ENCODE results near the gene WDR35. TPM values are rescaled to one million over a fixed set of nuclear protein-coding genes. Genes with fewer than 3 reads are reported as not detected.

WDR35 gene
- total RNA-seq, 1 donor from 2014 or later = 6.4 TPM

DNA sequence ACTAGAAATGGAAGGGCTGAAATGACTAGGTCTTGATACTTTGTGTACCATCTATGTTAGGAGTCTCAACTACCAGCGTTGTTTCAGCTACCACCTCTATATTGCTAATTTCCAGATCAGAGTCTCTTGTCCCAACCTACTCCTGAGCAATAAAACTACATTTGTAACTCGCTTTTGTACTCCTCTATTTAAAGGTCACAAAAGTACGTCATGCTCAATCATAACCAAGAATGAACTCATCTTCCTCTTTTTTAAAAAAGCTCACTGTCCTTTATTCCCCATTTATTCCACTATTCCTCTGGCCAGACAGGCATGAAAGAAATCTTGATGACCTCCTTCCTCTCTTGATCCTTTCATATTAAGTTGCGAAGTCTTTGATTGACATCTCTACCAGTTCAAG, 33.8 kb upstream of the WDR35 start:
- Mint-ChIP-seq H3K27me3 (ENCODE audit: unreplicated experiment) (no peaks in the 10 kb centered on the region), H3K27ac (ENCODE audit: unreplicated experiment) (no peak overlapping the region), H3K4me1 (ENCODE audit: low read depth, unreplicated experiment) (no peaks in the 10 kb centered on the region), H3K4me3 (ENCODE audit: unreplicated experiment) (no peak overlapping the region), H3K36me3 (ENCODE audit: unreplicated experiment) (peaks cover 31% of the 10 kb centered on the region), H3K9me3 (ENCODE audit: unreplicated experiment) (peaks cover 3% of the 10 kb centered on the region)
- DNase-seq = no peak
- TF ChIP-seq, protein P1, sequence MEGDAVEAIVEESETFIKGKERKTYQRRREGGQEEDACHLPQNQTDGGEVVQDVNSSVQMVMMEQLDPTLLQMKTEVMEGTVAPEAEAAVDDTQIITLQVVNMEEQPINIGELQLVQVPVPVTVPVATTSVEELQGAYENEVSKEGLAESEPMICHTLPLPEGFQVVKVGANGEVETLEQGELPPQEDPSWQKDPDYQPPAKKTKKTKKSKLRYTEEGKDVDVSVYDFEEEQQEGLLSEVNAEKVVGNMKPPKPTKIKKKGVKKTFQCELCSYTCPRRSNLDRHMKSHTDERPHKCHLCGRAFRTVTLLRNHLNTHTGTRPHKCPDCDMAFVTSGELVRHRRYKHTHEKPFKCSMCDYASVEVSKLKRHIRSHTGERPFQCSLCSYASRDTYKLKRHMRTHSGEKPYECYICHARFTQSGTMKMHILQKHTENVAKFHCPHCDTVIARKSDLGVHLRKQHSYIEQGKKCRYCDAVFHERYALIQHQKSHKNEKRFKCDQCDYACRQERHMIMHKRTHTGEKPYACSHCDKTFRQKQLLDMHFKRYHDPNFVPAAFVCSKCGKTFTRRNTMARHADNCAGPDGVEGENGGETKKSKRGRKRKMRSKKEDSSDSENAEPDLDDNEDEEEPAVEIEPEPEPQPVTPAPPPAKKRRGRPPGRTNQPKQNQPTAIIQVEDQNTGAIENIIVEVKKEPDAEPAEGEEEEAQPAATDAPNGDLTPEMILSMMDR (IDR thresholded peaks at IDR 0.05; ENCODE audit: partially characterized antibody, unreplicated experiment) = no peak

DNA sequence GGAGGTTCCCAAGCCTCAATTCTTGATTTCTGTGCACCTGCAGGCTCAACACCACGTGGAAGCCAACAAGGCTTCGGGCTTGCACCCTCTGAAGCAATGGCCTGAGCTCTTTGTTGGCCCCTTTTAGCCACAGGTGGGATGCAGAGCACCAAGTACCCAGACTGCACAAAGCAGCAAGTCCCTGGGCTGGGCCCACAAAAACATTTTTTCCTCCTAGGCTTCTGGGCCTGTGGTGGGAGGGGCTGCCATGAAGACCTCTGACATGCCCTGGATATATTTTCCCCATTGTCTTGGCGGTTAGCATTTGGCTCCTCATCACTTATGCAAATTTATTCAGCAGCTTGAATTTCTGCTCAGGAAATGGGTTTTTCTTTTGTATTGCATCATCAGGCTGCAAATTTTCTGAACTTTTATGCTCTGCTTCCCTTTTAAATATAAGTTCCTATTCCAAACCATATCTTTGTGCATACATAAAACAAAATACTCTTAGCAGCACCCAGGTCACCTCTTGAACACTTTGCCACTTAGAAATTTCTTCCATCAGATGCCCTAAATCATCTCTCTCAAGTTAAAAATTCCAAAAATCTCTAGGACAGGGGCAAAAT, 31.6 kb upstream of the WDR35 start:
- Mint-ChIP-seq H3K36me3 (ENCODE audit: unreplicated experiment) (peaks cover 31% of the 10 kb centered on the region), H3K27me3 (ENCODE audit: unreplicated experiment) (no peaks in the 10 kb centered on the region), H3K9me3 (ENCODE audit: unreplicated experiment) (peaks cover 3% of the 10 kb centered on the region), H3K4me3 (ENCODE audit: unreplicated experiment) (no peak overlapping the region), H3K27ac (ENCODE audit: unreplicated experiment) (no peak overlapping the region), H3K4me1 (ENCODE audit: low read depth, unreplicated experiment) (no peaks in the 10 kb centered on the region)
- no peak for DNase-seq
- TF ChIP-seq, protein P1 (IDR thresholded peaks at IDR 0.05; ENCODE audit: partially characterized antibody, unreplicated experiment) = no peak

DNA sequence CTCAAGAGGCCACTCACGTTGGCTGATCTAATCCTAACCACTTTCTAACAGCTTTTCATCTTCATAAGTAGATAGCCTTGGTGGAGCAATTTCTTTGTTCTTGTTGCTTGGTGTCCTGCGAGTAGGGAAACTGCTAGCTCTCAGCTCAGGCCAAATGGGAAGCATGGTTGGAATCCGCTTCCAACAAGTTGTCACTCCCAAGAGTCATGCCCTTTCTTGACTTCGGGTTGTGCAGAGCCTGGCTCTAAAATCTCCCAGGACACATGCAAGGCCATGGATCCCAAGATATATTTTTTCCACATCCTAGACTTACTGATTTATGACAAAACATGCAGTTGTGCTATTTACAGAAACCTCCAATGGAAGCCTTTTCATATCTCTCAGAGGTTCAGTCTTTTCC, 29.8 kb upstream of the WDR35 start:
- Mint-ChIP-seq H3K27me3 (ENCODE audit: unreplicated experiment) (no peaks in the 10 kb centered on the region), H3K9me3 (ENCODE audit: unreplicated experiment) (peaks cover 3% of the 10 kb centered on the region), H3K36me3 (ENCODE audit: unreplicated experiment) (peaks cover 31% of the 10 kb centered on the region), H3K4me3 (ENCODE audit: unreplicated experiment) (no peak overlapping the region), H3K27ac (ENCODE audit: unreplicated experiment) (no peak overlapping the region), H3K4me1 (ENCODE audit: low read depth, unreplicated experiment) (no peaks in the 10 kb centered on the region)
- TF ChIP-seq, protein P1 (IDR thresholded peaks at IDR 0.05; ENCODE audit: partially characterized antibody, unreplicated experiment) = no peak
- no peak for DNase-seq

GRCh38 chr2:20018601-20019152, 28.8 kb upstream of the WDR35 start:
- TF ChIP-seq, protein P1 (IDR thresholded peaks at IDR 0.05; ENCODE audit: partially characterized antibody, unreplicated experiment) = no peak
- peaks cover 5% of the 10 kb centered on the region for H3K9me3 Mint-ChIP-seq (ENCODE audit: unreplicated experiment)
- no peak overlapping the region for H3K4me3 Mint-ChIP-seq (ENCODE audit: unreplicated experiment)
- no peak for DNase-seq
- H3K4me1 Mint-ChIP-seq (ENCODE audit: low read depth, unreplicated experiment) = no peaks in the 10 kb centered on the region
- H3K27ac Mint-ChIP-seq (ENCODE audit: unreplicated experiment) = no peak overlapping the region
- H3K27me3 Mint-ChIP-seq (ENCODE audit: unreplicated experiment) = peaks cover 5% of the 10 kb centered on the region
- peaks cover 36% of the 10 kb centered on the region for H3K36me3 Mint-ChIP-seq (ENCODE audit: unreplicated experiment)

GRCh38 chr2:20016346-20016745, 26.4 kb upstream of the WDR35 start:
- no peak overlapping the region for H3K27ac Mint-ChIP-seq (ENCODE audit: unreplicated experiment)
- DNase-seq = no peak
- no peak overlapping the region for H3K4me3 Mint-ChIP-seq (ENCODE audit: unreplicated experiment)
- peaks cover 3% of the 10 kb centered on the region for H3K9me3 Mint-ChIP-seq (ENCODE audit: unreplicated experiment)
- H3K27me3 Mint-ChIP-seq (ENCODE audit: unreplicated experiment) = peaks cover 19% of the 10 kb centered on the region
- TF ChIP-seq, protein P1 (IDR thresholded peaks at IDR 0.05; ENCODE audit: partially characterized antibody, unreplicated experiment) = no peak
- H3K4me1 Mint-ChIP-seq (ENCODE audit: low read depth, unreplicated experiment) = peaks cover 3% of the 10 kb centered on the region
- H3K36me3 Mint-ChIP-seq (ENCODE audit: unreplicated experiment) = peaks cover 22% of the 10 kb centered on the region
